ENCODE data around the gene SHPK.

SHPK gene

GRCh38 chr17:3621146-3621720 lies 14.8 kb downstream of the SHPK start:
- Histone ChIP-seq H3K36me3 (ENCODE audit: insufficient read depth, insufficient read length, low read length) (peaks cover 59% of the 10 kb centered on the region), H3K27me3 (ENCODE audit: insufficient read depth, insufficient read length) (no peaks in the 10 kb centered on the region), H3K4me1 (ENCODE audit: insufficient read depth, insufficient read length) (no peaks in the 10 kb centered on the region), H3K9me3 (ENCODE audit: insufficient read depth, low read length) (no peaks in the 10 kb centered on the region), H3K9ac (ENCODE audit: insufficient read length, low read depth) (no peak overlapping the region), H3K4me3 (ENCODE audit: insufficient read length, low read depth) (no peak overlapping the region)
- TF ChIP-seq ZNF274 (IDR thresholded peaks at IDR 0.05; ENCODE audit: low read depth, low read length) (no peak), YY1 (IDR thresholded peaks at IDR 0.05; ENCODE audit: insufficient read depth, insufficient read length) (no peak), SUZ12 (IDR thresholded peaks at IDR 0.05; ENCODE audit: extremely low read depth, insufficient read depth, insufficient read length) (no peak)
- no peak for DNase-seq (ENCODE audit: low read depth, low spot score)

DNA sequence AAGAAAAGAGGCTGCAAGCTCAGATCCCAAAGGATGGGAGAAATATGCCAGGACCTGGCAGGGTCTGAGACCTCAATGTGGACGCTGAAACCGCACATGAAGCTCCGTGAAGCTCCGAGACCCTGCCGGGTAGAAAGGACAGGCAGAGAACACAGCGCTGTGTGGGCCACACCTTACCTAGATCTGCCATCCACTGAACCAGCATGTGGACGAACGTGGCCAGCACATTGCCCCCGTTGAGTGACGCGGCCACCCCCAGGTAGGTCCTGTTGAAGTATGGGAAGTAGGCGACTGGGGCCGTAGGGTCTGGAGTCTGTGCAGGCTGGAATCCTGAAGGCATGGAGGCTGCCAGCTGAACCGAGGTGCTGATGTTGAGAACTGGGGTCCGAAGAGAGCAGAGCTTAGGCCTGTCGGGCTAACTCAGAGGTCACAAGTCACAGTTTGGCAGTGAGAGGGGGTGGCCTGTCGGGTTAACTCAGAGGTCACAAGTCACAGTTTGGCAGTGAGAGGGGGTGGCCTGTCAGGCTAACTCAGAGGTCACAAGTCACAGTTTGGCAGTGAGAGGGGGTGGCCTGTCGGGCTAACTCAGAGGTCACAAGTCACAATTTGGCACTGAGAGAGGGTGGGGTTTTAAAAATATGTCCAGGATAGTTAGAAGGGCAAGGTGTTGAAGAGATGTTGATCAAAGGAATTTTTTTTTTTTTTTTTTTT lies 20.7 kb downstream of the SHPK start:
- Histone ChIP-seq H3K27me3 (ENCODE audit: insufficient read depth, insufficient read length) (no peaks in the 10 kb centered on the region), H3K36me3 (ENCODE audit: insufficient read depth, insufficient read length, low read length) (peaks cover 61% of the 10 kb centered on the region), H3K4me1 (ENCODE audit: insufficient read depth, insufficient read length) (no peaks in the 10 kb centered on the region), H3K9ac (ENCODE audit: insufficient read length, low read depth) (no peak overlapping the region), H3K9me3 (ENCODE audit: insufficient read depth, low read length) (no peaks in the 10 kb centered on the region), H3K4me3 (ENCODE audit: insufficient read length, low read depth) (no peak overlapping the region)
- no peak for DNase-seq (ENCODE audit: low read depth, low spot score)
- TF ChIP-seq ZNF274 (IDR thresholded peaks at IDR 0.05; ENCODE audit: low read depth, low read length) (no peak), SUZ12 (IDR thresholded peaks at IDR 0.05; ENCODE audit: extremely low read depth, insufficient read depth, insufficient read length) (no peak), YY1 (IDR thresholded peaks at IDR 0.05; ENCODE audit: insufficient read depth, insufficient read length) (no peak)

GRCh38 chr17:3613124-3613523 lies 22.9 kb downstream of the SHPK start:
- TF ChIP-seq YY1 (IDR thresholded peaks at IDR 0.05; ENCODE audit: insufficient read depth, insufficient read length) (no peak), ZNF274 (IDR thresholded peaks at IDR 0.05; ENCODE audit: low read depth, low read length) (no peak), SUZ12 (IDR thresholded peaks at IDR 0.05; ENCODE audit: extremely low read depth, insufficient read depth, insufficient read length) (no peak)
- Histone ChIP-seq H3K27me3 (ENCODE audit: insufficient read depth, insufficient read length) (no peaks in the 10 kb centered on the region), H3K4me3 (ENCODE audit: insufficient read length, low read depth) (no peak overlapping the region), H3K9ac (ENCODE audit: insufficient read length, low read depth) (no peak overlapping the region), H3K9me3 (ENCODE audit: insufficient read depth, low read length) (no peaks in the 10 kb centered on the region), H3K36me3 (ENCODE audit: insufficient read depth, insufficient read length, low read length) (peaks cover 72% of the 10 kb centered on the region), H3K4me1 (ENCODE audit: insufficient read depth, insufficient read length) (no peaks in the 10 kb centered on the region)
- DNase-seq (ENCODE audit: low read depth, low spot score), result no peak

DNA sequence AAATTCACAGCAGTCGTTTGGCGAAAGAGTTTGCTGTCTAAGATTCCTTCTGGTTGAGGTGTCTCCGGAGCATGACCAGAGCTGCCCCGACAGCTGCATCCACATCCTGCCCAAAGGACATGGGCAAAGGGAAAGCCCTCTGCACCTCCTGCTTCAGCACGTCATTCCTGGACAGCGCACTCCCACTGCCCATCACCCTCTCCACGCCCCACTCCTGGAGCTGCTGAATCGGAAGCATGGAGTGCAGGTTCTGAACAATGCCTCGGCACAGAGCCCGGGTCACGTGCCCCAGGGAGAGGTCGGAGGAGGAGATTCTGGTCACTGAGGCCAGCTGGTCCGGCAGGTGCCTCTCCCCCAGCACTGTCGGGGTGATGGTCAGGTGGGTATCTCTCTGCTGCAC lies 25.5 kb downstream of the SHPK start:
- no peak overlapping the region for H3K9ac ChIP-seq (ENCODE audit: insufficient read length, low read depth)
- H3K36me3 ChIP-seq (ENCODE audit: insufficient read depth, insufficient read length, low read length), result peaks cover 79% of the 10 kb centered on the region
- no peak overlapping the region for H3K4me3 ChIP-seq (ENCODE audit: insufficient read length, low read depth)
- H3K27me3 ChIP-seq (ENCODE audit: insufficient read depth, insufficient read length), result no peaks in the 10 kb centered on the region
- peaks cover 9% of the 10 kb centered on the region; the same call in 1 of the 2 replicates for H3K9me3 ChIP-seq (ENCODE audit: insufficient read depth, low read length)
- H3K4me1 ChIP-seq (ENCODE audit: insufficient read depth, insufficient read length), result peaks cover 4% of the 10 kb centered on the region
- TF ChIP-seq ZNF274 (IDR thresholded peaks at IDR 0.05; ENCODE audit: low read depth, low read length), result no peak
- no peak for TF ChIP-seq SUZ12 (IDR thresholded peaks at IDR 0.05; ENCODE audit: extremely low read depth, insufficient read depth, insufficient read length)
- no peak for TF ChIP-seq YY1 (IDR thresholded peaks at IDR 0.05; ENCODE audit: insufficient read depth, insufficient read length)
- no peak for DNase-seq (ENCODE audit: low read depth, low spot score)

DNA sequence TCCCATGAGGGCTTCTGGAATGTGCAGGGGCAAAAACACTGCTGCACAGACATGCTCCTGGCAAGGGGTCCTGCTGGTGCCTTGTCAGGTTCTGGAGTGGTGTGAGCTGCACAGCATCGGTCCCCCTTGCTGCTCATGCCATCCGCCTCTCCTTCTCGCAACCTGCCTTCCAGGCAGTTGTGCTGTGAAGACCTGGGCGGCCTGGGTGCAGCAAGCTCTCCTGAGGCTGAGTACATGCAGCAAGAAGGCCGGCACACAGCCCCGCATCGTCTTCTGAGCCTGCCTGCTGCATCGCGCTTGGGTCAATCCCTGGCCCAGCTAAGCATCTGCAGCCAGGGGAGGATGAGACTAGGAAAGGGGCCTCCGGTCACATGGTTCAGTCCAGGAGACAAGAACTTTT lies 26.4 kb downstream of the SHPK start:
- TF ChIP-seq ZNF274 (IDR thresholded peaks at IDR 0.05; ENCODE audit: low read depth, low read length) (no peak), YY1 (IDR thresholded peaks at IDR 0.05; ENCODE audit: insufficient read depth, insufficient read length) (no peak), SUZ12 (IDR thresholded peaks at IDR 0.05; ENCODE audit: extremely low read depth, insufficient read depth, insufficient read length) (no peak)
- H3K4me3 ChIP-seq (ENCODE audit: insufficient read length, low read depth), result no peak overlapping the region
- H3K27me3 ChIP-seq (ENCODE audit: insufficient read depth, insufficient read length), result no peaks in the 10 kb centered on the region
- peaks cover 77% of the 10 kb centered on the region for H3K36me3 ChIP-seq (ENCODE audit: insufficient read depth, insufficient read length, low read length)
- DNase-seq (ENCODE audit: low read depth, low spot score), result no peak
- no peak overlapping the region for H3K9ac ChIP-seq (ENCODE audit: insufficient read length, low read depth)
- peaks cover 9% of the 10 kb centered on the region; the same call in 1 of the 2 replicates for H3K9me3 ChIP-seq (ENCODE audit: insufficient read depth, low read length)
- peaks cover 4% of the 10 kb centered on the region for H3K4me1 ChIP-seq (ENCODE audit: insufficient read depth, insufficient read length)

- DNase-seq (ENCODE audit: low read depth, low spot score), result no peak
- no peak overlapping the region for H3K9ac ChIP-seq (ENCODE audit: insufficient read length, low read depth)
- H3K36me3 ChIP-seq (ENCODE audit: insufficient read depth, insufficient read length, low read length), result peaks cover 51% of the 10 kb centered on the region
Measured at GRCh38 chr17:3603870-3604259, 32.2 kb downstream of the SHPK start.

DNA sequence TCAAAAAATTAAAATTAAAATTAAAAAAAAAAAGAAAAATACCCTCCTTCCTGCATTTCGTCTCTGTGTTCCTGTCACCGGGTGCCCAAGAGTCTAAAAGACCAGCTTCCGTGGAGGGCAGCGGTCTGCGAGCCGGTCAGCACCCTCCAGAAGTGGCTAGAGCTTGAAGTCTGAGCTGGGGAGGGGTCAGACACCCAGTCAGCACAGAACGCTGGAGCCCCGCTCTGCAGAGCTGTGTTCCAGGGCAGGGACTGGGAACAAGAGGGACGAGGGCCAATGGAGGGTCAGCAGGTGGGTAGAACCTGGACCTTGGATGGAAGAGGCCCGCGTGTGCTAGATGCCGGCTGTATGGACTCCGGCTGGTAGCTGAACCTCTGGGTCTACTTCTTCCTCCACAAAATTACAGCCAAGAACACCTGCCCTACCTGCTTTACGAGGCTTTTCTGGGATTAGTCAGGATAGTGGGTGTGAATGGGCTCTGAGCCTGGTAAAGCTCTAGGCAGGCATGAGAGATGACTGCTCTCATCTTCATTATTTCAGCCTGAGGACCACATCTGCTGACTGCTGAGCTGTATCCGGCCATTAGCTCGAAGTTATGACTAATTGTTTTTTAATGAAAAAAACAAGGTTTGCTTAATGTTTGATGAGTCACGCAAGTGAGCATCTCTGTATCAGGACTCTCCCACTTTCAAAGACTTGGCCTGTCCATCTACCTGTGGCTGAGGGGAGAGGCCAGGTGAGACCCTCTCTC lies 32.8 kb downstream of the SHPK start:
- Histone ChIP-seq H3K9ac (ENCODE audit: insufficient read length, low read depth) (no peak overlapping the region), H3K4me3 (ENCODE audit: insufficient read length, low read depth) (no peak overlapping the region), H3K9me3 (ENCODE audit: insufficient read depth, low read length) (peaks cover 9% of the 10 kb centered on the region; the same call in 1 of the 2 replicates), H3K4me1 (ENCODE audit: insufficient read depth, insufficient read length) (peaks cover 4% of the 10 kb centered on the region), H3K27me3 (ENCODE audit: insufficient read depth, insufficient read length) (no peaks in the 10 kb centered on the region), H3K36me3 (ENCODE audit: insufficient read depth, insufficient read length, low read length) (peaks cover 45% of the 10 kb centered on the region)
- TF ChIP-seq ZNF274 (IDR thresholded peaks at IDR 0.05; ENCODE audit: low read depth, low read length) (no peak), SUZ12 (IDR thresholded peaks at IDR 0.05; ENCODE audit: extremely low read depth, insufficient read depth, insufficient read length) (no peak), YY1 (IDR thresholded peaks at IDR 0.05; ENCODE audit: insufficient read depth, insufficient read length) (no peak)
- DNase-seq (ENCODE audit: low read depth, low spot score), result no peak

More at GRCh38 chr17:3603870-3604259, 32.2 kb downstream of the SHPK start:
- peaks cover 9% of the 10 kb centered on the region; the same call in 1 of the 2 replicates for H3K9me3 ChIP-seq (ENCODE audit: insufficient read depth, low read length)
- TF ChIP-seq YY1 (IDR thresholded peaks at IDR 0.05; ENCODE audit: insufficient read depth, insufficient read length), result no peak
- TF ChIP-seq ZNF274 (IDR thresholded peaks at IDR 0.05; ENCODE audit: low read depth, low read length), result no peak
- TF ChIP-seq SUZ12 (IDR thresholded peaks at IDR 0.05; ENCODE audit: extremely low read depth, insufficient read depth, insufficient read length), result no peak
- H3K4me3 ChIP-seq (ENCODE audit: insufficient read length, low read depth), result no peak overlapping the region
- peaks cover 4% of the 10 kb centered on the region for H3K4me1 ChIP-seq (ENCODE audit: insufficient read depth, insufficient read length)
- H3K27me3 ChIP-seq (ENCODE audit: insufficient read depth, insufficient read length), result no peaks in the 10 kb centered on the region

Measured in NT2/D1 (cell line).